GM21737 (cell line): ENCODE data around the gene ACSL6.

Experiments used
- ATAC-seq: cut with Tn5 transposase; IDR thresholded peaks from one replicate; pipeline ENCODE4 v1.9.1; 2021; ENCODE audit warnings: mild to moderate bottlenecking, moderate library complexity; ENCODE audit not compliant: unreplicated experiment

ACSL6 gene

DNA sequence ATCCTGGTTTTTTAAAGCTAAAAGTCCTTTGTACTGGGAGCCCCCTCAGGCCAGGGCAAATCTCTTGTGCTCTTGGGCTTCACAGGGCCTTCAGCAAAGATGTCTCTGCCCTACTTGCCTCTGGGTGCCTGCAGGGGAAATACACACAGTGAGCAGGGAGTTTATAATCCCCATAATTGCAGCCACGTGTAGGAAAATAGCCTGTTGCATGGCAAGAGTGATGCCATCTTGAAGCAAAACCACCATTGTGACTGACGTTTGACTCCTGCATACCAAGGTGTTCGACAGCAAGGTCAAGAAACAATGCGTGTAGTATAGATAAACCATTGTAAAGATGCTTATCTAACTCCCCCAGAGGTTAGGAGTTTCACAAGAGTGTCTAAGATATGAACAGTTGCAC, 37.6 kb upstream of the ACSL6 start:
- no peak for ATAC-seq

GRCh38 chr5:132046880-132047299, 35.4 kb upstream of the ACSL6 start:
- no peak for ATAC-seq

DNA sequence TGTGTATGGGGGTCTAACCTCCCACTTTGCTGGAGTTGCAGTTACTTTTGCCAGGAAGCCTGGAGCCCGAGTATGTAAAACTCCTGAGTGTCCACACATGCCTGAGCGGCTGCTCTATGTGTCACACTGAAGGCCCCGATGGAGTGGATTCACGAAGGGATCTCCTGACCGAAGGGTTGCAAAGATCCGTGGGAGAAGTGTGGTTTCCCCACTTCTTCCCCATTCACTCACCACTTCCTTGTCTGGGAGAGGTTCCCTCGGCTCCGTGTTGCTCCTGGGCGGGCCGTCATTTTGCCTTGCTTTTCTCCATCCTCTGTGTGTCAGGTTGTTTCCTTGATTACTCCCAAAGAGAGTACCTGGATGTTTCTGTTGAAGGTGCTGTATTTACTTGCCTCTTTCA, 32.7 kb upstream of the ACSL6 start:
- no peak for ATAC-seq

DNA sequence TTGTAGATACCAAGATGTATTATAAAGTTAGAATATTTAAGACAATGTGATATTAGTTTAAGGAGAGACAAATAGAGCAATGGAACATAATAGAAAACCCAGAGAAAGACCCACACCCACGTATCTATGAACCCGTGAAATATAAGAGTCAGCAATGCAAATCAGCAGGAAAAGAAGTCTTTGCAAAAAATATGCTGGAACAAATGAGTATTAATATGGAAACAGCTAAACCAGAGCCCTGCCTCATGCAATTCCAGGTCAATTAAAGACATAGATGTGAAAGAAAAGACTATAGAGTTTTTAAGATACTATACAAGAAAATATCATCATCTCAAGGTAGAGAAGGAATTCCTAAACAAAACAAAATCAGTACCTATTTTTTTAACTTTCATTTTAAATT, 25.9 kb upstream of the ACSL6 start:
- no peak for ATAC-seq

- ATAC-seq, result no peak
These were observed 21.7 kb upstream of the ACSL6 start for GRCh38 chr5:132033122-132033521.

GRCh38 chr5:132032196-132032595, 20.7 kb upstream of the ACSL6 start:
- no peak for ATAC-seq

DNA sequence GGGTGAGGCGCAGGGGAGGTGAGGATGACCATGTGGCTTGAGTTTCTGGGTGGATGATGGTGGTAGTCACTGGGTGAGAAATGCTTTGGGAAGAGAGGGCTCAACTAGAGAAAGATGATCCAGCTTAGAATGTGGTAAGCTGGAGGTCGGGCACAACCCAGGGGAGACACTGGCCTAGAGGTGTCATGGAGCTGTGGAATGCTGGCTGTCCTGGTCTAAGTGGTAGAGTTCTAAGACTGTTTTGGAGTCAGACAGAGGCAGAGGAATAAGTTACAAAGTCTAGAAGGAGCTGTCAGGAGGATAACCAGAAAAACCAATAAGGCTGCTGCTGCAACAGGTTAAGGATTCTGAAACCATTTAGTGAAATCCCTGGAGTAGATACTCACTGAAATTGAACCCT, 19.2 kb upstream of the ACSL6 start:
- no peak for ATAC-seq

- no peak for ATAC-seq
These were observed 18.3 kb upstream of the ACSL6 start for GRCh38 chr5:132029609-132030330.

DNA sequence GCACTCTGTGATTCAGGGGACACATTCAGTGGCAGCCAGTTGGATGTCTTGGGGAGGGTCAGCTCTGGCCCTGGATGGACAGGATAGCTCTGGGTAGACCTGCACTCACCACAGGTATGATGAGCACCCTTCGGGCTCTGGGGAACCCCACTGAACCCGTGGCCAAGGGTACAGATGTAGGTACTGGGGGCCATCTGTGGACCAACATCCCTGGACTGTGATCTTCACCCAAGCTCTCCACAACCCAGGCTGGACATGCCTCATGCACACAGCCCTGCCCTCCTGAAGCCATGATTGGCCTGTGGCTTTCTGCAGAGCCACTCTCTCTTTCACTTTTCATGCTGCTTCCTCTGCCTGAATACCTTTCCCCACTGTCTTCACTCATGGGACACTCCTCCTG, 15.6 kb upstream of the ACSL6 start:
- ATAC-seq, result peak; percentile 52

DNA sequence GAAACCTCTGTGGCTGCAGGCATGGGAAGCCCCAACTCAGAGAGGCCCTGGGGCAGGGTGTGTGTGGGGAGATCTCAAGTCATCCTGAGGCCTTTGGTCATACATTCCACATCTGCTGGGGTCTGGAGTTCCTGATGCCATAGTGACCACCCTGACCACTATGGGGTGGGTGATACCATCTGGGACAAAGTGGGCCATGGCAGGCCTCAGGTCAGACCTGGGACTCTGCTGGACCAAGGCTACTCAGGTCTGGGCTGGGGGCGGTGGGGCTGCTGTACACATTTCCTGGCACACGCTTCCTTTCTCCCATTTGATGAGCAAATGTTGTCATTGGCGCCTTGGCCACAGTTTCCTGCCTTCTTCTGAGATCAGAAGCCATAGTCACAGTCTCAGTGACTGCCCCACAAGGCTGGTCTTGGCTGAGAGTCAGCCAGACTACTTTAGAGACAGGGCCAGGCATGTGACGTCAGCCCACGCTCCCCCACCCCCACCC, 15.1 kb upstream of the ACSL6 start:
- no peak for ATAC-seq

DNA sequence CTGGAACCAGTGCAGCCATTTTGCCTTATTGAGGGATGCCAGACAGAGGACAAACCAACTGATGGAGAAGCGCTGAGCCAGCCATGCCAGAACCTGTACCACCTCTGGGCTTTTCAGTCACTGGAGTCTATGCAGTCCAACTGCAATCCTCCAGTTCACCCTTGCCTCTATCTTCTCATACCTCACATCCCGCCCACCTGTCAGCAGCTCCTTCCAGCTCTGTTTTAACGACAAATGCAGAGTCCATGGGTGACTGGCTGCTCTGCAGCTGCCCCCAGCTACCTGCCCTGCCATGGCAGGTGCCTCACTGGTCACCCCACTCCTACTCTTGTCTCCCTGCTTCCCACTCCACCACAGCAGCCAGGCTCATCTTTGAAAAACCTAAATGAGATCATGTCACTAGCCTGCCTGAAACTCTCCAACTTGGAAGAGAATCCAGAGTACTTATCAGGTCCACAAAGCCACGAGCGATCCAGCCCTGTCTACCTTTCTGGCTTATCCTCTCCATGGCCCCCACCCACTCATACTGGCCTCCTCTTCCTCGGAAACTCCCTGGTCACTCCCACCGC, 14.0 kb upstream of the ACSL6 start:
- ATAC-seq, result no peak

- ATAC-seq, result no peak
These were observed 13.4 kb upstream of the ACSL6 start for GRCh38 chr5:132024789-132025402.

DNA sequence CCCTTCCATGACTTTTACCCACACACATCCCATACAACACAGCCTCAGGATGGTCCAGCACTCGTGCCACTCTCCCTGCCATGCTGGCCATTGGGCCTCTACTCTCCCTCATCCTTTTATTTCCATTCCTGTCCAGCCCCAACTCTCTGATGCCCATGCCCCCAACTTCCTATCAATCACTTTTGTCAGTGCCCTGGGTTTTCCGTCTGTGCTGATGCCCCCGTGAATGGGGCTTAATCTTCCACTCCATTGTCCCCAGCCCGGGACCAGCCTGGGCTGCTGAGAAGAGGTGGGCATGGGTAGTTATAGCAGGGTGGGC, 12.6 kb upstream of the ACSL6 start:
- no peak for ATAC-seq

DNA sequence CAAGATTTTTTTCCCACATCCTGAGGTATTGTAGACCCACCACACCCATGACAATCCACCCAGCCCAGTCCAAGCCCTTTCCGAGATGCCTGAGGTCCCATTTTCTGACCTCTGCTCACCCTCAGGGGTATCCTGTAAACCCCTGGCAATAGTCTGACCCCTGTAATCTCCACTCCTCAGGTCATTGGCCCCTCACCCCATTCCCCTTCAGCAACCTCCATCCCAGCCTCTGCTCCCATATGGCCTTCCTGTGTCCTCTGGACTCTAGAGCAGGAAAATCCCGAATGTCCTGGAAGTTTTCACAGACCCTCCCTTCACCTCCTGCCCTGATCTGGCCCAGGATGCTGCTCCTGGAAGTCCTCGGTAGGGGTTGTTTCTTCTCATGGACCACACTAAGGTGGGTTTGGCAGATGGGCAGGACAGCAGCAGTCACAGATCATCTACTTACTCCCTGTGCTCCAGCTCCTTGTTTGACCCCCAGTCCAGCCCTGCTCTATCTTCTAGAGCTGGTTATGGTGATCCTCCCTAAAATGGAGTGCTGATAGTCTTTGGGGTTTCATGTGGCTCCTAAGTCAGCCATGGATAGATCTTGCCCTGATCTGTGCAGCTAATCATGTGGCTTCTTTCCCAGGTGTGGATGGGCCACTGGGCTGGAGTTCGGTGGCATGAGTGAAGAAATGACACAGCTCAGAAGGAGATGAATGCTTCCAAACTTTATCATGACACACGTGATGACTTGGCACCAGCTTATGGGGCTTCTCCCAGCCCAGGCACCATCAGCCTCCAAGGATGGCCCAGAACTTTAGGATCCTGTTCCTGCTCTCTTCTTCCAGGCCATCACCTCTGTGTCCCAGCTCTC, 12.0 kb upstream of the ACSL6 start:
- no peak for ATAC-seq

DNA sequence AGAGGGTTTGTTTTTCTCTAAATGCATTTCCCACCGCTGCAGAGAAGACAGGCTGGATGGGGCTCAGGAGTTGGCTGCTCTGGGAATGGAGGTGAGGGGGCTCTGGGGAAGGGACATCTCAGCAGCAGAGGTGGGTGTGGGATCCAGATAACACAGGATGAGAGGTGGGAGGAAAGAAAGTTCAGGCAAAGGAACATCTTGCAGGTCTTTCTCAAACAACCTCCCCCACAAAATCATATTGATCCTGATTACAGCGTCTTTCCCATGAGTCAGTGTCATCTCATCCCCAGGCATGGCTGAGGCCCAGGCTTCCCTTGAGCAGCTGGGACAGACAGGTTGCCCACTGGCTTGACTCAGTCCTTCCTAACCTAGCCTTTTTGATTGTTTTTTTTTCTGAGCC, 11.3 kb upstream of the ACSL6 start:
- no peak for ATAC-seq

GRCh38 chr5:132021654-132022053, 10.2 kb upstream of the ACSL6 start:
- ATAC-seq, result no peak

- no peak for ATAC-seq
These were observed 9.3 kb upstream of the ACSL6 start for GRCh38 chr5:132020568-132021339.

GRCh38 chr5:132019857-132020555, 8.5 kb upstream of the ACSL6 start:
- ATAC-seq, result peak; percentile 97

DNA sequence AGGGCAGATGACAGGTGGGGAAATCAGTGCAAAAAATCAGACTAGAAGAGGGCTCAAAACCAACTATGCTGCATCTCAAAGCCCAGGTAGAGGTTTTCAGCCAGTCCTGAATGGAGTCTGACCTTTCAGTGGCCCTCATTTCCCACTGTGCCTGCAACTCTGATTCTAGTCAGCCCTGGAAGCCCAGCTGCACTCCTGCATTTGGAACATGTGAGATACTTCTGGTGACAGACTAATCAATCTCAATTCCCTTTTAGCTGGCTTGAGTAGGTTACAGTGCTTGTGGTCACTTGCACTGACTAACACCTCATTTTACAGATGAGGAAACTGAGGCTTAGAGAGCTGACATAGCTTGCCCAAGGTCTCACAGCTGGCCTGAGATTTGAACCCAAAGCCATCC, 7.9 kb upstream of the ACSL6 start:
- ATAC-seq, result no peak
